ENCODE results near the gene ARSI.

ARSI gene

DNA sequence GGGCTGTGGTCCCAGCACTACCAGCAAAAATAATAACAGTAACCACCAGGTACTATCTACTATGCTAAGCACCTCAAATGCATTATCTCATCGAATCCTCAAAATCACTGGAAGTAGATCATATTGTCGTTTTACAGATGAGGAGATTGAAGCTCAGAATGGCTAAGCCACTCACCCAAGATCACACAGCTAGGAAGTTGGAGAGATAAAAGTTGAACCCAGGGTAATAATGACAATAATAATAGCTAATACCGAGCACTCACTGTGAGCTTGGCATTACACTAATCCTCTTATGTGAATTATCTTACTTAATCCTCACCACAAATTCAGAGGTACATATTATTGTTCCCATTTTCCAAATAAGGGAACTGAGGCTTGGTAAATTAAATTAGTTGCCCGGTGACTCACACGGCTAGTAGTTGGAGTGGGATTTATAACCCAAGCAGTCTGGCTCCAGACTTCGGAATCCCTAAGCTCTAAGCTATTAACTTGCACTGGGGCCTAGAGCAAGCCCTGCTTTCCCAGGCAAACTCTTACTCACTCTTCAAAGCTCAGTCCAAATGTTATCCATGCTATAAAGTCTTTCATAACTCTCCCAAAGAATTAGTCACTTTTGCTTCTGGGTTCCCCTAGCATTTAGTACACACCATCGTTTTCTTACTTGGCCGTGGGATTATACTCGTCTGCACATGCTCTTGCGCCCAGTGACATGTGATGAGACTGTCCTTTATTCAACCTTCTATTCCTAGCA is 3.8 kb downstream of the ARSI start:
- TF ChIP-seq, protein P1, sequence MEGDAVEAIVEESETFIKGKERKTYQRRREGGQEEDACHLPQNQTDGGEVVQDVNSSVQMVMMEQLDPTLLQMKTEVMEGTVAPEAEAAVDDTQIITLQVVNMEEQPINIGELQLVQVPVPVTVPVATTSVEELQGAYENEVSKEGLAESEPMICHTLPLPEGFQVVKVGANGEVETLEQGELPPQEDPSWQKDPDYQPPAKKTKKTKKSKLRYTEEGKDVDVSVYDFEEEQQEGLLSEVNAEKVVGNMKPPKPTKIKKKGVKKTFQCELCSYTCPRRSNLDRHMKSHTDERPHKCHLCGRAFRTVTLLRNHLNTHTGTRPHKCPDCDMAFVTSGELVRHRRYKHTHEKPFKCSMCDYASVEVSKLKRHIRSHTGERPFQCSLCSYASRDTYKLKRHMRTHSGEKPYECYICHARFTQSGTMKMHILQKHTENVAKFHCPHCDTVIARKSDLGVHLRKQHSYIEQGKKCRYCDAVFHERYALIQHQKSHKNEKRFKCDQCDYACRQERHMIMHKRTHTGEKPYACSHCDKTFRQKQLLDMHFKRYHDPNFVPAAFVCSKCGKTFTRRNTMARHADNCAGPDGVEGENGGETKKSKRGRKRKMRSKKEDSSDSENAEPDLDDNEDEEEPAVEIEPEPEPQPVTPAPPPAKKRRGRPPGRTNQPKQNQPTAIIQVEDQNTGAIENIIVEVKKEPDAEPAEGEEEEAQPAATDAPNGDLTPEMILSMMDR (IDR thresholded peaks at IDR 0.05; ENCODE audit: insufficient read depth, missing control alignments): no peak
- FAIRE-seq: peak; percentile 95
- DNase-seq (ENCODE audit: insufficient read length, low spot score): peak; percentile 68

DNA sequence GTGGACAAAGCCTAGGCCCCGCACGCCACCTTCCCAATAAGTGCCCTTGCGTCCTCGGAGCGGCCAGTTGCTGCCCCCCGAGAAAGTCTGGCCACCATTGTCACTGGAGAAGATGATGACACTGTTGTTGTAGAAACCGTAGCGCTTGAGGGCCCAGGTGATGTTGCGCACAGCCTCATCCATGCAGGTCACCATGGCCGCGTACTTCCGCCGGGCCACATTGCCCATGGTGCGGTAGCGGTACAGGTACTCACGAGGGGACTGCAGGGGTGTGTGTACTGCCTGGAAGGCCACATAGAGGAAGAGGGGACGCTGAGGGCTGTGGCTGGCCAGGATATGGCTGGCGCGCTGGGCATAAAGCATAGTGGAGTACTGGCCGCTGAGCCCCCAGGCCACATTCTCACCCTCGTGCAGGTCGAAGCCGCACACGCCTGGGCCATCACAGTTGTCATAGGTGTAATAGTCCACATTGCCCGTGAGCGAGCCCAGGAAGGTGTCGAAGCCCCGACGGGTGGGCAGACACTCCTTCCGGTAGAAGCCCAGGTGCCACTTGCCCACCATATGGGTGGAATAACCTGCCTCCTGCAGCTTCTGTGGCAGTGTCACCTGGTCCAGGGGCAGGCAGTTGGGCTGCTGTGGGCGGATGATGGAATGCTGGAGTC is 4.6 kb downstream of the ARSI start:
- no peak for DNase-seq (ENCODE audit: insufficient read length, low spot score)
- TF ChIP-seq, protein P1 (IDR thresholded peaks at IDR 0.05; ENCODE audit: insufficient read depth, missing control alignments): no peak
- FAIRE-seq: no peak

DNA sequence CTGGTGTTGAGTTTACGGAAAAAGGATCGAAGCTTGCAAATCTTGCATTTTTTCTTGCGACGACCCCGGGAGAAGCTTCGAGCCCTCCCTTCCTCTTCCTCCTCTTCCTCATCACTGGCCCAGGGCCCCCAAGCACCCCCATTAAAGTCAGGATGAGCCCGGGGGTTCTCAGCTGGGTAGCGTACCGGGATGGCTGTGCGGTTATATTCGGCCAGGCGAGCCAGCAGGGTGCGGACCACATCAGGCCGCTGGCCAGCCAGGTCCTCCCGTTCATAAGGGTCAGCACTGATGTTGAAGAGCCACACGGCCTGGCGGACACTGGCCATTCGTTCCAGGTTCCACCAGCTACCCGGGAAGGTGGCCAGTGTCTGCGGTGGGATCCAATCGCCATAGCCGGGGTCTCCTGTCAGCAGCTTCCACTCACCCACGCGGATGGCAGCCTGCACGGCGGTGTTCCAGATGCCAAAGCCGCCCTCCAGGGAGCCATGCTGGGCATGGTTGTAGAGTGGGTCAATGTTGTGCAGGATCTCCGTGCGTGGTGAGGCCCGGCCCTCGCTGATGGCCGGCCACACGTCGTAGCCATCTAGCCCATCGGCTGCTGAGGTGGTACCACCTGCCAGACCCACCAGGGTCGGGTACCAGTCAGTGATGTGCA is 5.3 kb downstream of the ARSI start:
- FAIRE-seq (no peak), DNase-seq (ENCODE audit: insufficient read length, low spot score) (no peak)
- TF ChIP-seq, protein P1 (IDR thresholded peaks at IDR 0.05; ENCODE audit: insufficient read depth, missing control alignments): no peak

DNA sequence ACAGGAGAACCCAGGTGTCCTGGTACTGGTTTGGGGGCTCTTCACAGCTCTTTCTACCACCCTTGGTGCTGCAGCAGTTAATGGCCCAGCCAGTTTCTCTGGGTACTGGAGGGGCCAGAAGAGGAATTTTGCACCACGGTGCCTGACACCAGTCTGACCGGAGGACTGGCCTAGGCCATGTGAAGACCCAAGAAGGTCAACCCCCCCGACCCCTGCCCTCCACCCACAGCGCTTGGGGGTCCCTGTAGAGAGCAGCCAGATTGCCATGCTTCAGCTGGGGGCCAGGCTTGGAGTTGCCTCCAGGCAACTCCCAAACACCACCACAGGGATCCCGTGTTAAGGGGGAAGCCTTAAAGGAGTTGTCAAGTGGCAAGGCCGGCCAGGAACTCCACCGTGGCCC is 6.2 kb downstream of the ARSI start:
- TF ChIP-seq, protein P1 (IDR thresholded peaks at IDR 0.05; ENCODE audit: insufficient read depth, missing control alignments): no peak
- no peak for DNase-seq (ENCODE audit: insufficient read length, low spot score)
- no peak for FAIRE-seq

DNA sequence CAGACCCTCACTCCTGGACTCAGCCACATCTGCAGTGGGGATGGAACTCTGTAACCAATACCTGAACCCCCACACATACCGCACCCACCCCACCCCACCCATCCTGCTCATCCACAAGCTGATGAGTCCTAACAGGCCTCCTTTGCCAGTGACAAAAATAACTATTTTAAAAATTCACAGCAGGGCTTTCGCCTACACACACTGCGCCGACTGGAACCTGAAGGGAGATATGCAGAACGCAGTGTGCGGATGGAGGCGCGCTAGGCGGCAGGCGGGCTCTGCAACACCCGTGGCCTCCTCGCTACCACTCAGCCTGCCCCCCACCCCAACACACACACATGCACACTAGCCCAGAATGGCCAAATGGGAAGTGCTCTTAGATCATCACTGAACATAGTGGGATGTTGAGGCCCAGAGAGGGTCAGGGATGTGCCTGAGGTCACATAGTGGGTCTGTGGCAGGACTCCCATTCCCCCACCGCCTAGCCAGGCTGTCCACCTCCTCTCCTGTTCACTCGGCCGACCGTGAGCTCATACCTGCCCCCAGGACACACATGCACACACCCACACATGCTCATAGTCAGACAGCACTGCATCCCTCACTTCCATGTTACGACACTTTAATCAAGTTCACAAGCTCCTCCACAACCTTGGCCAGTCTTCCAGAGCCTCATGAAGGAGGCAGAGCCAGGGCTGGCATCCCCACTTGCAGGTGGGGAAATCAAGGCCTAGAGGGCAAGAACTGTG is 6.8 kb downstream of the ARSI start:
- DNase-seq (ENCODE audit: insufficient read length, low spot score) (no peak), FAIRE-seq (no peak)
- TF ChIP-seq, protein P1 (IDR thresholded peaks at IDR 0.05; ENCODE audit: insufficient read depth, missing control alignments): no peak

DNA sequence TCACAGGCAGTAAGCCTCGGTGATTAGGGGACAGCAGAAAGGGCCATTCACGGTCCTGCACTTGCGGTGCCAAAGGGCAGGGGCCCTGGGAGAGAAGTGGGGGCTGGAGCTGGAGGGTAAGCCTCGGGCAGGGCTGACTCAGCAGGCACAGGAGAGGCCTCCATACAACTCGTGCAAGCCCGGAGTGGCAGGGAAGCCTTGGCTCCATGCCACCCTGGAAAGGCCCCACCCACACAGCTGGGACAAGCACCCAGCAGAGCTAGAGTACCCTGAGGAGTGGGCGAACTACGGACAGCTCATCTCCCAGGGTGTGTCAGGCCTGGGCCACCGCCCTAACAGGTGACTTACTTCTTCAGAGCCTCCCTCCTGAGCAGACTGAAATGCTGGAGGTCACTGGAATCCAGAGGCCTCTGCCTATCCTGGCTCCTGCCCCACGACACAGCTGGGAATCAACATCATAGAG is 7.5 kb downstream of the ARSI start:
- TF ChIP-seq, protein P1 (IDR thresholded peaks at IDR 0.05; ENCODE audit: insufficient read depth, missing control alignments): no peak
- FAIRE-seq: no peak
- no peak for DNase-seq (ENCODE audit: insufficient read length, low spot score)

Measured in D721Med (cell line).